Breast epithelium (tissue), 3 donors: ENCODE measurements around the gene ACER2.

Experiments
- POLR2A ChIP-seq: fragments of 450-650 bp; IDR thresholded peaks from one replicate; pipeline ENCODE4 v1.6.1; 2016; ENCODE audit warnings: antibody characterized with exemption, mild to moderate bottlenecking, moderate library complexity
- POLR2AphosphoS5 ChIP-seq, 3 donors: sonication (generic); formaldehyde crosslinking; IDR thresholded peaks; one replicate each; pipeline ENCODE4 v1.6.1; 2017; ENCODE audit warnings: antibody characterized with exemption in 3 of 3
- TF ChIP-seq, protein P1 (sequence below), 3 donors: fragments of 450-650 bp; IDR thresholded peaks; one replicate each; pipeline ENCODE4 v1.5.1; 2016 to 2017; ENCODE audit warnings: antibody characterized with exemption in 3 of 3, mild to moderate bottlenecking in 3 of 3, moderate library complexity in 3 of 3

DNA sequence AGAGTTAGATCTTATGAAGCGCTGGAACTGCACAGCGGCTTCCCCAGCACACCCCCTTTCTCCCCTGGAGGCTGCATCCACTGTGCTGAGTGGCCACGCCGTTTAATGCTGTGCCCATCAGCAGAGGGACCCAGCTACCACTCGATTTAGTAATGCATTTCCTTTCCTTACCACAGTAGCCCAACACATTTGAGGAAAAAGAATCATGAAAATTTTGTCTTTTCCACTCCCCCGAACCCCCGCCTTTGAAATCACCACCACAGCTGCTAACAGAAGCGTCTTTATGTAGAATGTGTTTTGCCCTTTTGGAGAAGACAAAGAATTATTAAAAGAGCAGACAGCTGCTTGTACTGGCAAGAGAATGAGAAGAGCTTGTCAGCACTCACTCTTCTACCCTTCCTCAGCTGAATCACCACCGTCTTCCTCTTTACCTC is 73.2 kb downstream of the ACER2 start:
- TF ChIP-seq, protein P1, sequence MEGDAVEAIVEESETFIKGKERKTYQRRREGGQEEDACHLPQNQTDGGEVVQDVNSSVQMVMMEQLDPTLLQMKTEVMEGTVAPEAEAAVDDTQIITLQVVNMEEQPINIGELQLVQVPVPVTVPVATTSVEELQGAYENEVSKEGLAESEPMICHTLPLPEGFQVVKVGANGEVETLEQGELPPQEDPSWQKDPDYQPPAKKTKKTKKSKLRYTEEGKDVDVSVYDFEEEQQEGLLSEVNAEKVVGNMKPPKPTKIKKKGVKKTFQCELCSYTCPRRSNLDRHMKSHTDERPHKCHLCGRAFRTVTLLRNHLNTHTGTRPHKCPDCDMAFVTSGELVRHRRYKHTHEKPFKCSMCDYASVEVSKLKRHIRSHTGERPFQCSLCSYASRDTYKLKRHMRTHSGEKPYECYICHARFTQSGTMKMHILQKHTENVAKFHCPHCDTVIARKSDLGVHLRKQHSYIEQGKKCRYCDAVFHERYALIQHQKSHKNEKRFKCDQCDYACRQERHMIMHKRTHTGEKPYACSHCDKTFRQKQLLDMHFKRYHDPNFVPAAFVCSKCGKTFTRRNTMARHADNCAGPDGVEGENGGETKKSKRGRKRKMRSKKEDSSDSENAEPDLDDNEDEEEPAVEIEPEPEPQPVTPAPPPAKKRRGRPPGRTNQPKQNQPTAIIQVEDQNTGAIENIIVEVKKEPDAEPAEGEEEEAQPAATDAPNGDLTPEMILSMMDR (IDR thresholded peaks at IDR 0.05) = no peak
- TF ChIP-seq POLR2A (no peak), POLR2AphosphoS5 (IDR thresholded peaks at IDR 0.05) (no peak)
